ENCODE data around the gene CLCN1. TPM values are rescaled to one million over a fixed set of nuclear protein-coding genes. Genes with fewer than 3 reads are reported as not detected.

The CLCN1 gene
- total RNA-seq, 1 donor from 2014 or later = not detected

GRCh38 chr7:143382791-143383641 lies 67.1 kb downstream of the CLCN1 start:
- Histone ChIP-seq H3K4me1 (peaks cover 19 to 52% of the 10 kb centered on the region in 2 donors), H3K27ac (peak overlapping the region; percentile 97 to 99), H3K27me3 (no peaks in the 10 kb centered on the region), H3K9me3 (no peaks in the 10 kb centered on the region), H3K36me3 (peaks cover 8 to 40% of the 10 kb centered on the region in 2 donors), H3K4me3 (peak overlapping the region; percentile 89 to 97)
- peak in 1 of 2 donors; percentile 64 for DNase-seq (ENCODE audit: low spot score in 2 of 2)
- no peak for TF ChIP-seq CTCF (IDR thresholded peaks at IDR 0.05)
- intact Hi-C loops (cut with DNase I) = loop anchor here (10.0 kb wide), 1 partner anchor 528 kb away; the partner anchor contains the start of gene EPHB6

GRCh38 chr7:143383642-143383957 lies 67.7 kb downstream of the CLCN1 start:
- TF ChIP-seq CTCF (IDR thresholded peaks at IDR 0.05) = no peak
- Histone ChIP-seq H3K4me1 (peaks cover 22 to 57% of the 10 kb centered on the region in 2 donors), H3K27ac (peak overlapping the region; percentile 97 to 99), H3K36me3 (peaks cover 14 to 46% of the 10 kb centered on the region in 2 donors), H3K4me3 (peak overlapping the region; percentile 89 to 97), H3K9me3 (no peaks in the 10 kb centered on the region), H3K27me3 (no peaks in the 10 kb centered on the region)
- DNase-seq (ENCODE audit: low spot score in 2 of 2) = no peak
- intact Hi-C loops (cut with DNase I) = loop anchor here (10.0 kb wide), 1 partner anchor 529 kb away; the partner anchor contains the start of gene EPHB6

- DNase-seq (ENCODE audit: low spot score in 2 of 2) = peak in 1 of 2 donors; percentile 75
- Histone ChIP-seq H3K36me3 (peaks cover 19 to 52% of the 10 kb centered on the region in 2 donors), H3K4me3 (peak overlapping the region; percentile 89 to 97), H3K27ac (peak overlapping the region; percentile 97 to 99), H3K9me3 (no peaks in the 10 kb centered on the region), H3K27me3 (no peaks in the 10 kb centered on the region), H3K4me1 (peaks cover 24 to 60% of the 10 kb centered on the region in 2 donors)
- no peak for TF ChIP-seq CTCF (IDR thresholded peaks at IDR 0.05)
- intact Hi-C loops (cut with DNase I) = loop anchor here (10.0 kb wide), 1 partner anchor 529 kb away; the partner anchor contains the start of gene EPHB6
Observed at GRCh38 chr7:143384148-143384547, 68.2 kb downstream of the CLCN1 start.

DNA sequence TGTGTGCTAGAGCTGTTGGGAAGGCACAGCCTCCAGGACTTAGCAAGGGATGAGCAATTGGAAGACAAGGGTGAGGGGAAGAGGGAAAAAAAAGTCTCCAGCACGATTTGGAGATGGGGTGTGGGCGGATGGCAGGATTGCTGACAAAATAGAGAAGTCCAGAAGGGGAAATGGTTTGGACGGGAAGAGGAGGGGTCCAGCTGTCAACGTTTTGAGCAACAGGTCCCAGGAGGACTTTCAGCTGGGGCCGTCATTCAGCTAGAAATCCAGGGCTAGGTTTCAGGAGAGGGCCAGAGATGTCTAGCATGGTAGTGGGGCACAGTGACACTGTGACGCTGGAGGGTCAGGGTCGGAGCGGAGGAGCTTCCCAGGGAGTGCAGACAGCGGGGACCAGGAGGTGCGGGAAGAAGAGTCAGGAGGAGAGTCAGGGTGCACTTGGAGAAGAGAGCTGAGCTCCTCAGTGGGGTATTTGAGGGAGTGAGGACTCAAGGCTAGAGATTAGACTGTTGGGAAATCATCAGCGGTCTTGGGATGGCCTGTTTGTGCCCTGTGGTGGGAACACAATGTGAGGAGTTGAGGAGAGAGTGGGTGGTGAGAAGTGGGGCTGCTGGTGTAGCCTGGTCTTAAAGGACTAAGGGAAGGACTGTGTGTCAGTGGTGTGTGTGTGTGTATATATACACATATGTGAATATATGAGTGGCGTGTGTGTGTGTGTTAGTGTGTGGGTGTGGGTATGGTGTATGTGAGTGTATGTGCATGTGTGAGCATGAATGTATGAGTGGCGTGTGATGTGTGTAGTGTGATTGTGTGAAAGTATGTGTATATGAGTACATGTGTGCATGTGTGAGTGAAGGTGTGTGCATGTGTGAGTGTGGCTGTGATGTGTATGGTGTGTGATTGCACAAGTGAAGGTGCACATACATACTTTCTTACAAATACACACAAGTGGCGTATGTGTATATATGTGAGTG lies 69.0 kb downstream of the CLCN1 start:
- H3K27ac ChIP-seq = peak overlapping the region; percentile 97 to 99
- TF ChIP-seq CTCF (IDR thresholded peaks at IDR 0.05) = no peak
- peak overlapping the region; percentile 89 to 97 for H3K4me3 ChIP-seq
- H3K36me3 ChIP-seq = peaks cover 27 to 60% of the 10 kb centered on the region in 2 donors
- no peaks in the 10 kb centered on the region for H3K9me3 ChIP-seq
- peaks cover 24 to 65% of the 10 kb centered on the region in 2 donors for H3K4me1 ChIP-seq
- peak in 1 of 2 donors; percentile 67 for DNase-seq (ENCODE audit: low spot score in 2 of 2)
- no peaks in the 10 kb centered on the region for H3K27me3 ChIP-seq
- intact Hi-C loops (cut with DNase I) = loop anchor here (10.0 kb wide), 1 partner anchor 530 kb away; the partner anchor contains the start of gene EPHB6
